Measurements from ENCODE around the gene VPS26C. TPM values are rescaled to one million over a fixed set of nuclear protein-coding genes. Genes with fewer than 3 reads are reported as not detected.
A peak's percentile ranks its signal among the peaks of the same experiment; 100 is the strongest.

Gene VPS26C
- total RNA-seq, 1 experiment from 2014 or later = 47.4 TPM

DNA sequence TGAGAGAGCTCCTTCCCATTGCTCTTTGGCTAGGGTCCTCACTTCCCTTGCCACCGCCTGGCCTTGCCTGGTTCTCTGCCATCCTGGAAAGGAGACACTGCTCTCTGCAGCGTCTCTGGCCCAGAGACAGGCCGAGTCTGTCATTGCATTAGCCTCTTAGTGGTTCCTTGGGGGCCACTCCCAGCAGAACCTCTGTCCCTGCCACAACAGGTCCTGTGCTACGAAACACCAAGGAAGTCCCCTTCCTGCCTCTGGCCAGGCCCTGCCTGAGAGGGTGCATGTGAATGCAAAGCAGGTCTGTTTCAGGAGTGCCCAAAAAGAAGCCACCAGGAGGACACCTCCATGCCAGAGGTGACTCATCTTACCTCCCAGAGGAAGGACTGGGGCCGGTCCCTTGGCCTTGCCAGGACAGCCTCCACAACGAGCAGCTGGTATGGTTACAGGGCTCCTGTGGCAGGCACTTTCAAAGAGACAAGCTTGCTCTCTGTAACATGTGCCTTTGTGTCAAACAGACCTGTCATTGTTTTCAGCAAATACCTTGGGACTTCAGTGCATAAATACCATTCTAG, 59.6 kb downstream of the VPS26C start:
- ATAC-seq (peak; percentile 68), DNase-seq (ENCODE audit: low read depth, low spot score) (no peak)
- in situ Hi-C loops (cut with HindIII; ENCODE audit: low pct_unique_long_range_greater_than_20kb, low sequenced_read_pairs) = no loop called here
- Histone ChIP-seq H3K27ac (ENCODE audit: low read length) (no peak overlapping the region), H3K4me1 (ENCODE audit: control insufficient read depth, insufficient read depth, low read length) (no peaks in the 10 kb centered on the region), H3K27me3 (ENCODE audit: control insufficient read depth, insufficient read depth, low read length) (no peaks in the 10 kb centered on the region), H3K36me3 (ENCODE audit: control insufficient read depth, insufficient read depth, low read length) (no peaks in the 10 kb centered on the region), H3K9me3 (ENCODE audit: control insufficient read depth, insufficient read depth, low read depth, low read length) (no peaks in the 10 kb centered on the region), H3K4me3 (ENCODE audit: low read depth in 2 of 2, low read length in 2 of 2) (no peak overlapping the region)
- POLR2A ChIA-PET = no interaction called here
- intact Hi-C loops (cut with micrococcal nuclease; ENCODE audit: unreplicated experiment) = no loop called here
- no peak for TF ChIP-seq TCF7L2 (IDR thresholded peaks at IDR 0.05; ENCODE audit: low read depth, low read length)
- TF ChIP-seq, protein P1, sequence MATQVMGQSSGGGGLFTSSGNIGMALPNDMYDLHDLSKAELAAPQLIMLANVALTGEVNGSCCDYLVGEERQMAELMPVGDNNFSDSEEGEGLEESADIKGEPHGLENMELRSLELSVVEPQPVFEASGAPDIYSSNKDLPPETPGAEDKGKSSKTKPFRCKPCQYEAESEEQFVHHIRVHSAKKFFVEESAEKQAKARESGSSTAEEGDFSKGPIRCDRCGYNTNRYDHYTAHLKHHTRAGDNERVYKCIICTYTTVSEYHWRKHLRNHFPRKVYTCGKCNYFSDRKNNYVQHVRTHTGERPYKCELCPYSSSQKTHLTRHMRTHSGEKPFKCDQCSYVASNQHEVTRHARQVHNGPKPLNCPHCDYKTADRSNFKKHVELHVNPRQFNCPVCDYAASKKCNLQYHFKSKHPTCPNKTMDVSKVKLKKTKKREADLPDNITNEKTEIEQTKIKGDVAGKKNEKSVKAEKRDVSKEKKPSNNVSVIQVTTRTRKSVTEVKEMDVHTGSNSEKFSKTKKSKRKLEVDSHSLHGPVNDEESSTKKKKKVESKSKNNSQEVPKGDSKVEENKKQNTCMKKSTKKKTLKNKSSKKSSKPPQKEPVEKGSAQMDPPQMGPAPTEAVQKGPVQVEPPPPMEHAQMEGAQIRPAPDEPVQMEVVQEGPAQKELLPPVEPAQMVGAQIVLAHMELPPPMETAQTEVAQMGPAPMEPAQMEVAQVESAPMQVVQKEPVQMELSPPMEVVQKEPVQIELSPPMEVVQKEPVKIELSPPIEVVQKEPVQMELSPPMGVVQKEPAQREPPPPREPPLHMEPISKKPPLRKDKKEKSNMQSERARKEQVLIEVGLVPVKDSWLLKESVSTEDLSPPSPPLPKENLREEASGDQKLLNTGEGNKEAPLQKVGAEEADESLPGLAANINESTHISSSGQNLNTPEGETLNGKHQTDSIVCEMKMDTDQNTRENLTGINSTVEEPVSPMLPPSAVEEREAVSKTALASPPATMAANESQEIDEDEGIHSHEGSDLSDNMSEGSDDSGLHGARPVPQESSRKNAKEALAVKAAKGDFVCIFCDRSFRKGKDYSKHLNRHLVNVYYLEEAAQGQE (IDR thresholded peaks at IDR 0.05; ENCODE audit: insufficient read depth in 1 of 2, low read depth in 2 of 2, low read length in 1 of 2) = no peak
- TF ChIP-seq POLR2AphosphoS5 (IDR thresholded peaks at IDR 0.05; ENCODE audit: low read depth, low read length) = no peak
- TF ChIP-seq, protein P2, sequence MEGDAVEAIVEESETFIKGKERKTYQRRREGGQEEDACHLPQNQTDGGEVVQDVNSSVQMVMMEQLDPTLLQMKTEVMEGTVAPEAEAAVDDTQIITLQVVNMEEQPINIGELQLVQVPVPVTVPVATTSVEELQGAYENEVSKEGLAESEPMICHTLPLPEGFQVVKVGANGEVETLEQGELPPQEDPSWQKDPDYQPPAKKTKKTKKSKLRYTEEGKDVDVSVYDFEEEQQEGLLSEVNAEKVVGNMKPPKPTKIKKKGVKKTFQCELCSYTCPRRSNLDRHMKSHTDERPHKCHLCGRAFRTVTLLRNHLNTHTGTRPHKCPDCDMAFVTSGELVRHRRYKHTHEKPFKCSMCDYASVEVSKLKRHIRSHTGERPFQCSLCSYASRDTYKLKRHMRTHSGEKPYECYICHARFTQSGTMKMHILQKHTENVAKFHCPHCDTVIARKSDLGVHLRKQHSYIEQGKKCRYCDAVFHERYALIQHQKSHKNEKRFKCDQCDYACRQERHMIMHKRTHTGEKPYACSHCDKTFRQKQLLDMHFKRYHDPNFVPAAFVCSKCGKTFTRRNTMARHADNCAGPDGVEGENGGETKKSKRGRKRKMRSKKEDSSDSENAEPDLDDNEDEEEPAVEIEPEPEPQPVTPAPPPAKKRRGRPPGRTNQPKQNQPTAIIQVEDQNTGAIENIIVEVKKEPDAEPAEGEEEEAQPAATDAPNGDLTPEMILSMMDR (IDR thresholded peaks at IDR 0.05) = no peak
- TF ChIP-seq SIN3A (IDR thresholded peaks at IDR 0.05; ENCODE audit: borderline replicate concordance, insufficient read depth, low read depth, low read length) = no peak
- CTCF ChIA-PET = no interaction called here
- BruUV-seq (replicated peaks) = no TSS peak

DNA sequence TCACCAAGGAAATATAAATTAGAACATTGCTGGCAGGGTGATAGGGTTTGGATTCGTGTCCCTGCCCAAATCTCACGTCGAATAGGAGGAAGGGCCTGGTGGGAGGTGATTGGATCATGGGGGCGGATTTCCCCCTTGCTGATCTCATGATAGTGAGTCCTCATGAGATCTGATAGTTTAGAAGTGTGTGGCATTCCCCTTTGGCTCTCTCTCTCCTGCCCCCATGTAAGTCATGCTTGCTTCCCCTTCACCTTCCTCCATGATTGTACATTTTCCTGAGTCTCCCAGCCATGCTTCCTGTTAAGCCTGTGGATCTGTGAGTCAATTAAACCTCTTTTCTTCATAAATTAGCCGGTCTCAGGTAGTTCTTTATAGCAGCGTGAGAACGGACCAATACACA, 60.6 kb downstream of the VPS26C start:
- CTCF ChIA-PET = no interaction called here

More for the DNA sequence above, 60.6 kb downstream of the VPS26C start:
- Histone ChIP-seq H3K9me3 (ENCODE audit: control insufficient read depth, insufficient read depth, low read depth, low read length) (no peaks in the 10 kb centered on the region), H3K4me1 (ENCODE audit: control insufficient read depth, insufficient read depth, low read length) (no peaks in the 10 kb centered on the region), H3K4me3 (ENCODE audit: low read depth in 2 of 2, low read length in 2 of 2) (no peak overlapping the region), H3K36me3 (ENCODE audit: control insufficient read depth, insufficient read depth, low read length) (no peaks in the 10 kb centered on the region; the same call in 1 of the 2 replicates), H3K27me3 (ENCODE audit: control insufficient read depth, insufficient read depth, low read length) (no peaks in the 10 kb centered on the region), H3K27ac (ENCODE audit: low read length) (no peak overlapping the region)
- TF ChIP-seq SIN3A (IDR thresholded peaks at IDR 0.05; ENCODE audit: borderline replicate concordance, insufficient read depth, low read depth, low read length) (no peak), TCF7L2 (IDR thresholded peaks at IDR 0.05; ENCODE audit: low read depth, low read length) (no peak), POLR2AphosphoS5 (IDR thresholded peaks at IDR 0.05; ENCODE audit: low read depth, low read length) (no peak)
- TF ChIP-seq, protein P2 (IDR thresholded peaks at IDR 0.05) = no peak
- TF ChIP-seq, protein P1 (IDR thresholded peaks at IDR 0.05; ENCODE audit: insufficient read depth in 1 of 2, low read depth in 2 of 2, low read length in 1 of 2) = no peak
- DNase-seq (ENCODE audit: low read depth, low spot score) (no peak), ATAC-seq (no peak)
- intact Hi-C loops (cut with micrococcal nuclease; ENCODE audit: unreplicated experiment) (no loop called here), in situ Hi-C loops (cut with HindIII; ENCODE audit: low pct_unique_long_range_greater_than_20kb, low sequenced_read_pairs) (no loop called here)
- BruUV-seq (replicated peaks) = no TSS peak
- POLR2A ChIA-PET = no interaction called here

Data from Panc1 (cell line).